ENCODE data around the gene SLC25A24. TPM values are rescaled to one million over a fixed set of nuclear protein-coding genes. Genes with fewer than 3 reads are reported as not detected.

SLC25A24 gene
- total RNA-seq, 2 experiments from 2014 or later: 13.6 to 15.4 TPM

DNA sequence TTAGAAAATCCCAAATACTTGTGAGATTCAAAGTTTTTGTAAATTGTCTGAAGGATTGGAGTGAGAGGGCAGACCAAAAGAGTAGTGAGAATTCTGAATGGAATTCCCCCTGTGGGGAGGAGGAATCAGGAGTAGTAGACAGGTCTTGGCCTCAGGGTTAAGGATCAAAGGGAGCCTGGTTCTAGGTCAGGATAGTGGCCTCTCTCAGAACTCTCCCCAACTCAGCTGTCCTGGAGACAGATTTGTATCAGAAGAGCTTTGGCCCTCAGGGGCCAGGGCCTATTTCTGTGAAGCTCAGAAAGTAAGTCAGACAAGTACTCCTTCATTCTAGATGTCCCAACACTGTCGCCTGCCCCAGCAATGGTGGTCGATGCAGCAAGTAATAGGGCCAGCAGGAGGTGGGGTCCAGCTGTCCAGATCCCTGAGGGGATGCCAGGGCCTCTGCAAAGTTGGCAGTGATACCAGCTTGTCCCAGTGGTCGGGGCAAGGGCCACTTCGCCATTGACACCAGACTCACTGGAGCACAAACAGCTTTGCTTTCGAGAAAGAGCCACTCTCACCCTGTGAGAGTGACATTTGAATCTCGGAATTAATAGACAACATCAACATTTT lies 115.2 kb downstream of the SLC25A24 start:
- Mint-ChIP-seq H3K36me3 (ENCODE audit: low read depth) (no peaks in the 10 kb centered on the region), H3K4me3 (no peak overlapping the region), H3K27ac (no peak overlapping the region), H3K9me3 (ENCODE audit: low read depth) (no peaks in the 10 kb centered on the region), H3K27me3 (no peaks in the 10 kb centered on the region), H3K4me1 (peaks cover 38% of the 10 kb centered on the region)
- DNase-seq (no peak), ATAC-seq (no peak)
- intact Hi-C loops (cut with DNase I, micrococcal nuclease): loop anchor here in 1 of 2 experiments (5.0 kb wide), 1 partner anchor 43 kb away; no protein-coding TSS in a partner anchor
- CTCF ChIA-PET: interaction anchor here (0.6 to 1.5 kb wide), 5 partner anchors 12 to 427 kb away, joined by 3 to 7 read pairs (median 3); no protein-coding TSS in a partner anchor
- POLR2A ChIA-PET: no interaction called here

Other genes with a start within 250 kb of the SLC25A24 start
- 1 to 10 TPM; 1.3 to 1.9 TPM for gene VAV3, start 235.2 kb downstream of the SLC25A24 start, total RNA-seq
- gene NBPF4, start 43.7 kb upstream of the SLC25A24 start, total RNA-seq: under 1 TPM in 1 of 2 experiments, not detected in 1; 0.21 TPM
- gene NBPF6, start 250.0 kb upstream of the SLC25A24 start, total RNA-seq: not detected